GM19193 (cell line): Measurements from ENCODE around the gene ANP32A.

Experiments used
- POLR2A ChIP-seq: IDR thresholded peaks from 4 replicates; pipeline ENCODE4 v1.6.1; 2011; ENCODE audit not compliant: insufficient read depth, insufficient read length; ENCODE audit errors: extremely low read depth

The ANP32A gene

GRCh38 chr15:68823561-68823960 lies 2.9 kb upstream of the ANP32A start:
- no peak for TF ChIP-seq POLR2A

GRCh38 chr15:68822818-68823217 lies 2.1 kb upstream of the ANP32A start:
- no peak for TF ChIP-seq POLR2A

GRCh38 chr15:68821841-68822381 lies 1.2 kb upstream of the ANP32A start:
- TF ChIP-seq POLR2A, result no peak

- TF ChIP-seq POLR2A, result no peak
These were observed 620 bp upstream of the ANP32A start for GRCh38 chr15:68821190-68821840.

- peak; percentile 48 for TF ChIP-seq POLR2A
These were observed 1.0 kb downstream of the ANP32A start for GRCh38 chr15:68819495-68820294.

- peak; percentile 44 for TF ChIP-seq POLR2A
These were observed 1.8 kb downstream of the ANP32A start for GRCh38 chr15:68818769-68819494.

- TF ChIP-seq POLR2A, result peak; percentile 77
These were observed 2.5 kb downstream of the ANP32A start for GRCh38 chr15:68818066-68818768.

GRCh38 chr15:68817304-68818065 lies 3.2 kb downstream of the ANP32A start:
- TF ChIP-seq POLR2A, result peak; percentile 69

GRCh38 chr15:68816795-68817303 lies 3.8 kb downstream of the ANP32A start:
- TF ChIP-seq POLR2A, result no peak

- no peak for TF ChIP-seq POLR2A
These were observed 4.5 kb downstream of the ANP32A start for GRCh38 chr15:68816158-68816557.

GRCh38 chr15:68815598-68815997 lies 5.1 kb downstream of the ANP32A start:
- TF ChIP-seq POLR2A, result no peak

- no peak for TF ChIP-seq POLR2A
These were observed 6.1 kb downstream of the ANP32A start for GRCh38 chr15:68814596-68814995.

GRCh38 chr15:68812597-68813431 lies 7.9 kb downstream of the ANP32A start:
- TF ChIP-seq POLR2A, result no peak
